H54 (cell line): Measurements from ENCODE around the gene LRCH1.

Experiments used
- DNase-seq: peaks from one replicate; pipeline ENCODE4 v3.0.0; 2011; ENCODE audit warnings: low spot score, mixed read lengths; ENCODE audit not compliant: insufficient read length
- FAIRE-seq: peaks from 3 replicates; lab custom pipeline; 2011; peaks lifted over from hg19 to GRCh38; lab: Jason Lieb, UNC
- POLR2A ChIP-seq: IDR thresholded peaks from 2 replicates; pipeline ENCODE4 v1.6.1; 2011; ENCODE audit warnings: low read depth, mild to moderate bottlenecking, low read length

The LRCH1 gene

GRCh38 chr13:46717856-46718255 is 164.9 kb downstream of the LRCH1 start:
- TF ChIP-seq POLR2A = no peak

DNA sequence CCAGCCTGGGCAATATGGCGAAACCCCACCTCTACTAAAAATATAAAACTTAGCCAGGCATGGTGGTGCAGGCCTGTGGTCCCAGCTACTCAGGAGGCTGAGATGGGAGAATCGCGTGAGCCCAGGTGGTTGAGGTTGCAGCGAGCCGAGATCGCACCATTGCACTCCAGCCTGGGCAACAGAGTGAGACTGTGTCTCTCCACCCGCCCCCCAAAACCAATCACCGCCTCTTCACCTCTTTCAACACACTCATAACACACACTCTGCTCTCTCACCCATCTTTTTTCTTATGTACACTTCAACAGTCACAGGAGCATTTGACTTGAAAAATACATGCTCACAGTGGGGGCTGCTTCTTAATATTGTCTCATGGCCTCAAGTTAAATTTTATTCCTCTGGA is 167.2 kb downstream of the LRCH1 start:
- DNase-seq (no peak), FAIRE-seq (no peak)
- TF ChIP-seq POLR2A = no peak

More at GRCh38 chr13:46717856-46718255, 164.9 kb downstream of the LRCH1 start:
- DNase-seq = no peak
- FAIRE-seq = no peak

- DNase-seq (no peak), FAIRE-seq (no peak)
- TF ChIP-seq POLR2A = no peak
Observed at GRCh38 chr13:46721054-46721453, 168.1 kb downstream of the LRCH1 start.

GRCh38 chr13:46726347-46726746 is 173.4 kb downstream of the LRCH1 start:
- DNase-seq (no peak), FAIRE-seq (no peak)
- no peak for TF ChIP-seq POLR2A

GRCh38 chr13:46728777-46729176 is 175.8 kb downstream of the LRCH1 start:
- FAIRE-seq (no peak), DNase-seq (no peak)
- TF ChIP-seq POLR2A = no peak

DNA sequence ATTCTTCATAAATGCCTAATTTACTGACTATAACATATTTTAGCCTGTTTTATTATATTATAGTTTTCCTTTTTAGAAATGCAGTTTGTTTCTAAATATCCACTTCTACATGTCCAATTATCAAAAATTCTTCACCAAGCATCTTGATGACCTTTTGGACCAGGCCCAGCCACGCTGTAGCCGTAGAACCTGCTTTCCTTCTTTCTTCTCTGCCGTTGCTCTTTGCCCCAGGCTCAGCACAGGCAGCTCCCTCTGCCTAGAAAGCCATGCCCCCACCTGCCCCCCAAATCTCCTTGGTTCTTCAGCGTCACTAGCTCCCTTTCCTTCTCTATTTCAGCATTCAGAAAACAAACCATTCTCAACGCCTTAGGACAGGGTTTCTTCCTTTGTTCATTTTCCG is 178.6 kb downstream of the LRCH1 start:
- DNase-seq = no peak
- no peak for TF ChIP-seq POLR2A
- FAIRE-seq = no peak

- FAIRE-seq (no peak), DNase-seq (no peak)
- TF ChIP-seq POLR2A = no peak
Observed at GRCh38 chr13:46735425-46735824, 182.5 kb downstream of the LRCH1 start.

DNA sequence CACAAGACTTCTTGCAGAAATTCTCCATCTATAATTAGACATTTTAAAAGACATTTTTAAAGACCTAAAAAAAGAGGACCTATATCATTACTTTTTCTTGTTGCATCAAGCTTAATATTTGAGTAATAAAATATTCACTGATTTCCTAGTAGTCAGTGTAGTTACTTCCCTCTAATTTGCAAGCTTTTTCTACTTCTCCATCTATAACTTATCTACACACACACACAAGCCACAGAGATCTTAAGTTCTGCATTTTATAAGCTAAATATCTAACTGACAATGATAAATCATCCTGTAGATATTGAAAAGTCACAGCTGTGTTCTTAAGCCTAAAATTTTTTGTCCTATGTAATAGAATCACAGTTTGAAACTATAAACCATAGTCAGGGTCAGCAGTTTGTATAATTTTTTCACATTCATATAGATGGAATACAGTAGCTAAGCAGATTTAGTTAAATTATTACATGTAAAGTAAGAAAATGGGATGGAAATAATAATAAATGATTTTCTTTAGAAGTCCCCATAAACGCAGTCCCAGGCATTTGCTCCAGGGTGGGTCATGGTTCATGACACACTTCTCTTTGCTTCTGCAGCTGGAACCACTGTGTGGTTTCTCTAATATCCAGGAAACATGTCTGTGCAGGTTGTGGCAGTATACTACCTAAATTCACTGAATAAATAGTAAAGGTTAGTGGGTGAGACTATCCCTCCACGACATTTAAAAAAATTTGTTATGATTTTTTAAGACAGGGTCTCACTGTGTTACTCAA is 183.8 kb downstream of the LRCH1 start:
- no peak for TF ChIP-seq POLR2A
- FAIRE-seq (no peak), DNase-seq (no peak)

DNA sequence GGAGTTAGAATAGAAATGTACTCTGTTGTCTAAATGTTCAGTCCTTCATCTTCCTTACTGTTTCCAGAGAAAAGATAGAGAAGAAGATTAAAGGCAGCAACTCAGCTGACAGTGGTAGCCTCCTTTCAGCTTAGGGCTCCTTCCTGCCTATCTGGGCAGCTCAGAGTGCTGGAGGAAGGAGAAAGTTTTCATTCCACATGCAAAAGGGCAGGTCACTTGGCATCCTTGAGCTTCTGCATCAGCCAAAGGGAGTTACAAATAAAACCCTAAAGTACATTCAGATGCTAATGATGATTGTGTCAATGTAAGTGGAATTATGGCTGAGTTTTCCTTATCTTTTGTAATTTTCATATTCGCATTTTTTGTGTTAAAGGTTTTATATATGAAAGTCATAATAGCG is 185.1 kb downstream of the LRCH1 start:
- TF ChIP-seq POLR2A = no peak
- DNase-seq = no peak
- no peak for FAIRE-seq

DNA sequence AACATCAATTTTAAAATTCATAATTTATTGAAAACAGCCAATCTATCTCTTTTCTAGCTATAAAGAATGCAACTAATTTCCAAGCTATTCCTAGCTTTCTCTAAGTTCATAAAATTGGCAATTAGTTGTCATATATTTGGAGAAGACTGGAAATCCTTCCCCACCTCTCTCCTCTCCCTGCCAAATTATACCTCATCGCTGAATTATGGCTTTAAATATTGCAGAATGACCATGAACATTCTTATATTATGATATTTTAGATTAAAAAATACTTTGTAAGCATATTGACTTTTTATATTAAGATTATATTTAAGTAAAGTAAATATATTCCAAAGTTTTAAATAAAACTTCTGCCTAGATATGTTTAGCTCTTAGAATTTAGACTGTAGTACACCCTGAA is 185.8 kb downstream of the LRCH1 start:
- no peak for TF ChIP-seq POLR2A
- no peak for DNase-seq
- FAIRE-seq = no peak

DNA sequence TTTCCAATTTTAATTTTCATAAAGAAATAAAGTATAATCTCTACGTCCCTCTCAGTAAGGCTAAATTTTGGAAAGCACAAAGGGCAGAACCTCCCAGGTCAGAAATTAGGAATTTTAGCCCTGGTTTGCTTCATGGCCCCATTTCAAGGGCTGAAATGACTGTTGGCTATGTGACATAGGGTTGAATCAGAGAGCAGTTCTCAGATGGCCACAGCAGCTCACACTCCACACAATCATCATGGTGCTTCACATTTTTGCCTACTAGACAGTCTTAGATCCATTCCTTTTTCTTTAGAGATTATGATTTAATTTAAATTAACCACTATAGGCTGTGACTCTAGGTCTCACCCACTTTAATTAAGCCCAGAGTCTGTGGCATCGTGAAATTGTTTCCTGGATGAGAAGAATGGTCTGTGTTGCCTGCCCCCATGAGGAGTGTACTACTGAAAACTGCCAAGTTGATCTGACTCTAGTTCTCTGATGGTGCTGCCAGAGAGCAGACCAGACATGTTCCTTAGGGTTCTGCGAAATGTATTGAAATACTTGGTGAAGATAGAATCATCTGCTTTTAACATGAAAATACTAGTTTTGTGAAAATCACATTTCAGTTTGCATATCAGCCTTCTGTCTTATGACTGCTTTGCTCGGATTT is 186.6 kb downstream of the LRCH1 start:
- TF ChIP-seq POLR2A = no peak
- DNase-seq (no peak), FAIRE-seq (no peak)

- no peak for DNase-seq
- TF ChIP-seq POLR2A = no peak
- FAIRE-seq = no peak
Observed at GRCh38 chr13:46743191-46743590, 190.2 kb downstream of the LRCH1 start.

DNA sequence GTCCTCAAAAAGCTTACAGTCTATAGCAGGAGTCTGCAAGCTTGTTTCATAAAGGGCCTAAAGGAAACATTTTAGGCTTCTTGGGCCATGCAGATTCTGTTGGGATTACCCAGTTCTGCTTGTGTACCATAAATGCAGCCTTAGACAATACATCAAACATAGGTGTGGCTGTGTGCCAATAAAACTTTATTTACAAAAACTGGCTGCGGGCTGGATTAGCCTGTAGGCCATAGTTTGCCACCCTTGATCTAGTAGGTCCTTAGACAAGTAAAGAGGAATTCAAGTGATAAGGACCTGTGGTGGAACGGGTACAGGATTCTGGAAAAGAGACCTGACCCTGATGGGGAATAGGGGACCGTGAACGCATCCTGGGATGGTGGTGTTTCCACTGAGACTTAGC is 192.1 kb downstream of the LRCH1 start:
- FAIRE-seq = no peak
- DNase-seq = no peak
- no peak for TF ChIP-seq POLR2A

- FAIRE-seq (no peak), DNase-seq (no peak)
- TF ChIP-seq POLR2A = no peak
Observed at GRCh38 chr13:46745706-46746105, 192.7 kb downstream of the LRCH1 start.
